ENCODE measurements around the gene KRTAP12-1.
A peak's percentile ranks its signal among the peaks of the same experiment; 100 is the strongest.

Gene KRTAP12-1, protein sequence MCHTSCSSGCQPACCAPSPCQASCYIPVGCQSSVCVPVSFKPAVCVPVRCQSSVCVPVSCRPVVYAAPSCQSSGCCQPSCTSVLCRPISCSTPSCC

DNA sequence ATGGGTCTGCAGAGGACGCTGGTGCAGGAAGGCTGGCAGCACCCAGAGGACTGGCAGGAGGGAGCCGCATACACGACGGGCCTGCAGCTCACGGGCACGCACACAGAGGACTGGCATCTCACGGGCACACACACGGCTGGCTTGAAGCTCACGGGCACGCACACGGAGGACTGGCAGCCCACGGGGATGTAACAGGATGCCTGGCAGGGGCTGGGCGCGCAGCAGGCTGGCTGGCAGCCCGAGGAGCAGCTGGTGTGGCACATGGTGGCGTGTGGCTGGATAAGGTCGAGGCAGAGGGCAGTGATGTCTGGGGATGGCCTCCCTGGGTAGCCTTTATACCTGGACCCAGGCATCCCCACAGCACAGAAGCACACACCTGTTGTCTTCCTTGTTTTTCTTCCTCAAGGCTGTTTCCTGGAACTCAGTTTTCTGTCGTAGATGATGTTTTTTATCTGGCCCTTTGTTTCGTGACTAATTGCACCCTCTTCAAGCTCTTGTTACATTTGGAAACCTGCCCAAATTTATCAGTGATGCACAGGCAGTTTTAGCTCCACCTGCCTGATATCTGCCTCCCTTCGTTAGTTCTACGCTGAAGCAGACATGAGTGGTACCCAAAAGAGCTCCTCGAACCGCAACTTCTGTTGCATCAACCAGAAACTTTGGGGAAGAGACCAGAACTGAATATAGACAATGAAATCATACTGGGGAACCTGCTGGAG lies at the start of gene KRTAP12-1:
KRTAP12-1 (minus strand) TSS at position 303 of the 719 bp plus-strand sequence; CDS start at position 263, 40 bp downstream.
- no peak for DNase-seq

DNA sequence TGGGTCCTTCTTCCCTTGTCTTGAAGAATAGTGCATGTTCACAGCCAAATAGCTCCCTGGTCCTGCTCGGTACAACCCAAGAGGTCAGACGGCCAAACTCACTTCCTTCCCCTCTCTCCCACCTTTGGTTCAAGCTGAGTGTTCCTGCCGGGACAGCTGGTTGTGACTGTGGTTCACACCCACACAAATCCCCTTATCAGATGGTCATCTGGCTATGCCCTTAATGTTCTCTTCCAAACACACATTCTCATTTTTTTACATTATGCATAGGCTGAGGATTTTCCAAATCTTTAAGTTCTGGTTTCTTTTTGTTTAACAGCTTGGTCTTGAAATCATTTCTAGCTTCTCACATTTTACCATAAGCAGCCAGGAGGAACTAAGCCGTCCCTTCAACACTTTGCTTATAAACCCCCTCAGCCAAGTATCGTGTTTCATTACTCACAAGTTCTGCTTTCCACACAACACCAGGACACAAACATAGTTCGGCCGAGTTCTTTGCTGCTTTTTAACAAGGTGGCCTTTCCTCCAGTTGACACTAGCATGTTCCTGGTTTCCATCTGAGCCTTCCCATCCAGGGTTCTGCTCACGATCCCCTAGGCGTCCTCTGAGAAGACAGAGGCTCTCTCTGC lies 49.1 kb upstream of the KRTAP12-1 start:
- DNase-seq: no peak

DNA sequence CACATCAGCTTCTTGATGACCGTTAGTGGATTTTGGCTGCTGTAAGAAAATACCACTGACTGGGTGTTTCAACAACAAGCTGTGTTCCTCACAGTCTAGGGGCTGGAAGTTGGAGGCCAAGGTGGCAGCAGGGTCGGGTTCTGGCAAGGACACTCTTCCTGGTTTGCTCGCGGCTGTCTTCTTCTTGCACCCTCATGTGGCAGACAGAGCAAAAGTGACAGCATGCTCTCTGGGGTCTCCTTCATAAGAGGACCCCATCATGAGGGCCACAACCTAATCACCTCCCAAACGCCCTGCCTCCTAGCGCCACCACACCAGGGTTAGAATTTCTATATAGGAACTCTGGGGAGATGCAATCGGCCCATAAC lies 48.0 kb upstream of the KRTAP12-1 start:
- DNase-seq: no peak

GRCh38 chr21:44729336-44730027 lies 47.5 kb upstream of the KRTAP12-1 start:
- no peak for DNase-seq

DNA sequence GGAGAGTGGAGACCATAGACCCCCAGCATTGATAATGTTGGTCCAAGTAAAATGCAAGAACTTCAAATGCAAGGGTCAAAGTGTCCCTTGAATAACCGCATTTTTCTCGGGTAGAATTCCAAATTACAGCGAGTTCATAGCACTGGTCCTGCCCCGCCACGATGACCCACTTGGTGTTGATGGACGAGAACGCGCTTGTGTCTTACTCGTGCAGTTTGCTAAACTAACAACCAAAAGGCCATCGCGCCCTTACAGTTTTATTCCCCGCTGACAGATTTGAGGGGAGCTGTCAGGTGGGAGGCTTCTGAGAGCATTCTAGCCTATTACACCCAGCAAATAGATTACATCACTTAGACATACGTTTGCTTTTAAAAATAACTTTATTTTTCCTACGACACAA lies 46.8 kb upstream of the KRTAP12-1 start:
- no peak for DNase-seq

- DNase-seq: no peak
Observed at GRCh38 chr21:44727757-44728156, 45.8 kb upstream of the KRTAP12-1 start.

DNA sequence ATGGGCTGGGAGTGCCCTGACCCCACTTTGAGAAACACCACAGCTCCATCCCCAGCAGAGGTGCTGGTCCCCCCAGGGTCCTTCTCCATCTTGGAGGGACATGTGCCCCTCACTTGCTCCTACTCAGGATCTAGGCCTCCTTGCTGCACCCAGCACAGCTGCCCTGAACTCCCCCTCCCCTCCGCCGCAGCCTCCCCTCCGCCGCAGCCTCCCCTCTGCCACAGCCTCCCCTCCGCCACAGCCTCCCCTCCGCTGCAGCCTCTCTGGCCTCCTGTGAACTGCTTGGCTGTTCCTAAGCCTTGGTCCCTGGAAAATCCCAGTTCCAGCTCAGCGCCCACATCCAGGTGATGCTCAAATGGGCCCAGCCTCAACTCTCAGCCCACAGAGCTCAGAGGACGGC lies 45.4 kb upstream of the KRTAP12-1 start:
- DNase-seq: no peak

GRCh38 chr21:44726826-44727225 lies 44.9 kb upstream of the KRTAP12-1 start:
- DNase-seq: no peak

DNA sequence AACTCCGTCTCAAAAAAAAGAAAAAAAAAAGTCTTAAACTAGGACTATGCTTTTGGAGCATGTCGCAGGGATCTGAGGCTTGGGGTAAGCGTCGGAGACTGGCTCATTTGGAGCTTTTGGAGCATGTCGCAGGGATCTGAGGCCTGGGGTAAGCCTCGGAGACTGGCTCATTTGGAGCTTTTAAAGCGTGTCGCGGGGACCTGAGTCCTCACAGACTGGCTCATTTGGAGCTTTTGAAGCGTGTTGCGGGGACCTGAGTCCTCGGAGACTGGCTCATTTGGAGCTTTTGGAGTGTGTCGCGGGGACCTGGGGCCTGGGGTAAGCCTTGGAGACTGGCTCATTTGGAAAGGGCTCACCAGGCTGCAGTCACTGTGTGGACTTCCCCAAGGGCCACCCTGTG lies 43.0 kb upstream of the KRTAP12-1 start:
- no peak for DNase-seq

DNA sequence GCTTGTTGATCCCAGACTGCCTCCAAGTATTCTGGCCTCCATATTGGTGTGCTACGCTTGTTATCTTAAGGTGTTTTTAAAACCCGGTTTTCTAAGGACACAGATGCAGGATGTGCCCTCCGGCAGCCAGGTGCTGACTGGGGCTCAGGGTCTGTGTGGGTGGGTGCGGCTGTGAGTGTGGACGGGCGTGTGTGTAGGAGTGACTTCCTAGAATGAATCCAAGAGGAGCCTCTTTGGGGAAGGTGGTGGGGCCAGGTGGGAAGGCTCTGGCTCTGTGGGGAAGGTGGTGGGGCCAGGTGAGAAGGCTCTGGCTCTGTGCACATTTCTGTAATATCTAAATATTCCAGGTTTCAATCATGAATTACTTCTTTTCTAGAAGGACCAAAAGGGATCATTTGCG lies 42.2 kb upstream of the KRTAP12-1 start:
- DNase-seq: no peak

- no peak for DNase-seq
Observed at GRCh38 chr21:44723177-44724131, 41.5 kb upstream of the KRTAP12-1 start.

DNA sequence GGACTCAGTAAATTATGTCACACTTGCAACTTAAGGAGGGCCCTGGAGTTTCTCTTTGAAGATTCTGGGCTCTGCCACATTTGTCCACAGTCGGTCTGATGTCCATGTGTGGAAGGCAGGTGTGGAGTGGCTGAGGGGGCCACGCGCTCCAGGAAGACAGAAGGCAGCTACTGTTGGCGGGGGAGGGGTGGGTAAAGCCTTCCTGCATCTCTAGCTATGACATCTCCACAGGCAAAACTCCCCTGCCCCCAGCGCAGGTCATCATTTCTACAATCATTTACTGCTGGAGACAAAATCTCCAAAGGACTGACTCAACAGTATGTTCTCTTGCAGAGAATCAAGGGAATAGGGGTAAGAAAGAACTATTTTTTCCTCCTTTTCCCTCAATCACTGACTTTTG lies 40.8 kb upstream of the KRTAP12-1 start:
- no peak for DNase-seq

GRCh38 chr21:44720170-44720569 lies 38.2 kb upstream of the KRTAP12-1 start:
- DNase-seq: no peak

DNA sequence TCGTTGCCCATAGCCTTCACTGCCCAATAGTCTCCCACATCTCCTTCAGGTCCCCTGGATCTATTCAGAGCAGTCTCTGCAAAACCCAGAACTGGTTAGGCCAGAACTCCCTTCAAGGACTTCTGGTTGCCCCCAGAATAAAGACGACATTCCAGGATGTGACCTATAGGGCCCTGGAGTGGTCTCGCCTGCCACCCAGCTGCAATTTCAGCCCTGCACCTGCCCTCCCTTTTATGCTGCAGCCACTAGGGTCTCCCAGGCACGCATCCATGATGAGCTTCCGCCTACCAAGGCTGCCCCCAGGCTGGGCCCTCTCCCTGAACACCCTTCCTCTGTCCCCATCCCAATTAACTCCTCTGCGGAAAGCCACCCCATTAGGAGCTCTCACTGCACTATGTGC lies 36.6 kb upstream of the KRTAP12-1 start:
- DNase-seq: no peak

DNA sequence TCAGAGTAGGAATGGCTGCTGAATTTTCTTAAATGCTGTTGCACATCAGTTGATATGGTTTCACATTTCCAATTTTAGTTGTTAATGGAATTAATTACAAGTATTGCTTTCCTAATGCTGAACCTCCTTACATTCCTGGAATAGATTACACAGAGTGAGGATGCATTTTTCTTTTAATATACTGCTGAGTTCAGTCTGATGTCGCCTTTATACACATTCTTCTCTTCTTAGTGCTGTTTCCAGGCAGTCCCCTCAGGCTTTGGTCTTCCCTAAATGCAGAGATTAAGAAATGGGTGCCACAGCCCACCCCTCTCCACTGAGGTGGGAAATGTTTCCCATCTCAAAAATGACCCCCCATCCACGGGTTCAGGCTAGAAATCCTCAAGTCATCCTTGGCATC lies 36.1 kb upstream of the KRTAP12-1 start:
- DNase-seq: no peak

GRCh38 chr21:44716984-44717383 lies 35.0 kb upstream of the KRTAP12-1 start:
- DNase-seq: peak; percentile 40

DNA sequence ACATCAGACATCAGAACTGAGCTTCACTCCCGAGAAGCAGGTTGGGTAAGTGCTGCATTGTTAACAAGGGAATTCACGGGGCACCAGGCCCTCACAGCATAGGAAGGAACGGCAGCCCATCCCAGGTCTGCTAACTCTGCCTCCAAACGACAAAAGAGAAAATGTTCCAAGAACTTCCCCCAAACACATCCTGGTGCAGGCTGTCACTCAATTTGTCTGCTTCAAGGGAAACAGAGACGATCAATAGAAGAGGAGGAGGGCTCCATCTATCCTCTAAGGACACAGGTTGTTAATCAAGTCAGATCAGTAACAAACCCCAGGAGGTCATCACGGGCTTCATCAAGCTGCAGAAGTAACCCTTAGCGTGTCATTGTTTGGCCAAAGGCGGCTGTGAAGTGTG lies 32.9 kb upstream of the KRTAP12-1 start:
- no peak for DNase-seq

GRCh38 chr21:44713846-44714245 lies 31.9 kb upstream of the KRTAP12-1 start:
- DNase-seq: no peak

DNA sequence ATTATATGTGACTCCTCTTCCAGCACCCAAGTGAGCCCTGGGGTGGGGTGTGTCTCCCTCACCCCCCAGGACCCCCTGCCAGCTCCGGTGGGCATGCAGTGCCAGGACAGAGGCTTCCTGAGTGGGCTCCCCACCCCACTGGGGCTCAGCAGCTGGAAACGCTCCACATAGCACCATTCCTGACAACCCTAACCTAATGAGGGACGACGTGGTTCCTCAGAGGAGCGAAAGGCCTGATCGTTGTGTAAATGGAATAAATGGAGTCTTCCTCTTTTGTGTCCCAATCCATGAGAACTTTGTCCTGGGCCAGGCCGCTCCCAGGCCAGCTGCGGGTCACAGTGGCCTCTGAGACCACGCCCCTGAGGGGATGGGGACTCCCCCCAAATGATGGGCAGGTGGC lies 31.2 kb upstream of the KRTAP12-1 start:
- no peak for DNase-seq

- DNase-seq: no peak
Observed at GRCh38 chr21:44712203-44713028, 30.5 kb upstream of the KRTAP12-1 start.

GRCh38 chr21:44711327-44712202 lies 29.6 kb upstream of the KRTAP12-1 start, which contains the start of gene TSPEAR:
TSS of gene TSPEAR (minus strand) at chr21:44711572. CDS start at chr21:44711514, 58 bp downstream.
- no peak for DNase-seq

Data from fibroblast of upper back skin (primary cell).